Stimulated activated CD4-positive, alpha-beta T cell treated with anti-CD3 and anti-CD28 coated beads, Interleukin-1b, Interleukin-23, amount 100 ng/mL, for 1 hour (primary cell): ENCODE measurements around the gene TRIM7.
"Not testable (repeated sequence)": the region's sequence is repeated elsewhere in the genome, so short reads cannot be mapped to it uniquely, and the experiment has no call there.

Experiments used
- DNase-seq, 2 donors: peaks; one replicate each; pipeline ENCODE4 v3.0.0-alpha.2; 2020; ENCODE audit warnings: low read depth in 2 of 2

TRIM7 gene

DNA sequence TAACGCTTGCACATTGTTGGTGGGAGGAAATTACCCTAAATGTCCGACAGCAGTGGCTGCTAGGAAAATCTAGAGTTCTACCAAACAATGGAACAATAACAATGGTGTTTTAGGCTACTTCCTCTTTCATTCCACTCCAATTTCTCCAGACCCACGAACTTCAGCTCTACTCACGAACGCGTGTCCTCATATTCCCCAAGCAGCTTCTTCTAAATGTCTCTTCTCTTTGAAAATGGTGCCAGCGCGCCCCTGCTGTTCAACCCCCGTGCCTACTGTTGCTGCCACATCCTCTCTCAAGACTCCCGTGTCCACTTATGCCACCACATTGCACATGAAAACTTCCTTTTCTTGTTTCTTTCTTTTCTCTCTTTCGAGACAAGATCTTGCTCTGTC is 32.0 kb downstream of the TRIM7 start:
- no peak for DNase-seq

DNA sequence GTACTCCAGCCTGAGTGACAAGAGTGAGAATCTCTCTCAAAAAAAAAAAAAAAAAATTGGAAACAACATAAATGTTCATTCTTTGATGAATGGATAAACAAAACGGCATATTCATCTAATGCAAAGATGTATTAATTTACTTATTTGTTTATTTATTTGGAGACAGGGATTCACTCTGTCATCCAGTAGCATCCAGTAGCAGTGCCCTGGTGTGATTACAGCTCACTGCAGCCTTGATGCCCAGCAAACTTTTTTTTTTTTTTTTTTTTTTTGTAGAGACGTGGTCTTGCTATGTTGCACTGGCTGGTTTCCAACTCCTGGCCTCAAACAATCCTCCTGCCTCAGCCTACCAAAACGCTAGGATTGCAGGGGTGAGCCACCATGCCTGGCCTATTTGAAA is 33.2 kb downstream of the TRIM7 start:
- DNase-seq = no peak

DNA sequence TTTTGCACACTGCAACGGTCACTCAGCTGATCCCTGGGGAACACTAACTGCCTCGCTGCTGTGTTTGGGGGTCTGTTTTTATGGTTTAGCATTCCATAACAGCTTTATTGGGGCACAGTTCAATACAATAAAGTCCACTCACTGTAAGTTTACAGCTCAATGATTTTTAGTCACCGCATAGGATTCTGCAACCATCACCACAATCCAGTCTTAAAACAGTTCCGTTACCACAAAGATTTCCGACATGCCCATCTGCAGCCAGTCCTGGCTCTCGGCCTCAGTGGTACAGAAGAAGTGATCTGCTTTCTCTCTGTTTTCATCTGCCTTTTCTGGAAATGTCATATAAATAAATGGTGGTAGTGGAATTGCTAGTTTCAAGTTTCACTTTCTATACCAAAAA is 34.0 kb downstream of the TRIM7 start:
- no peak for DNase-seq

DNA sequence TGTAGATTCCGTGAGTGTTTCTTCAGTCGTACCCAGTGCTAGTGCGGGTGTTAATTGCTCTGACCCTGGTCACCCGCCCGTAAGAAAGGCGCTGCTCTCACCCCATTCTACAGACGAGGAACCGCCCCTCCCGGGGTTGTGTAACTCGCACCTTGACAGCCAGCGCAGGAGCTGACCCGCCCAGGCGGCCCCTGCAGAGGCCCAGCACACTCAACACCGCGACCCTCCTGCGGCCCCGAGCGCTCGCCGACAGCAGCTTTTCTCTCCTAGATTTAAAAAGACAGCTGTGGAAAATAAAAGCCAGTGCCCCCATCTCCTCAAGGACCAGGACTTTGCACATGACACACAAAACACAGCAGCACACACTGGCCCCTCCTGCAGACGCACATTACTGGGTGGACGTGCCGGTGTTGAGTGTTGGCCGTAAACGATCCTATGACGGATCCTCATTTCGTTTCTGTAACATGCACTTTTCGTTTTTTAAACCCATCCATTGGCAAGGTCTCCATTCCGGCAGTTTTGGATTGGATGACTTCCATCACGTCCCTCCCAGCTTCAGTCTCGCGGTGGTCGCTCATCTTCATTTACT is 34.7 kb downstream of the TRIM7 start:
- DNase-seq = no peak

DNA sequence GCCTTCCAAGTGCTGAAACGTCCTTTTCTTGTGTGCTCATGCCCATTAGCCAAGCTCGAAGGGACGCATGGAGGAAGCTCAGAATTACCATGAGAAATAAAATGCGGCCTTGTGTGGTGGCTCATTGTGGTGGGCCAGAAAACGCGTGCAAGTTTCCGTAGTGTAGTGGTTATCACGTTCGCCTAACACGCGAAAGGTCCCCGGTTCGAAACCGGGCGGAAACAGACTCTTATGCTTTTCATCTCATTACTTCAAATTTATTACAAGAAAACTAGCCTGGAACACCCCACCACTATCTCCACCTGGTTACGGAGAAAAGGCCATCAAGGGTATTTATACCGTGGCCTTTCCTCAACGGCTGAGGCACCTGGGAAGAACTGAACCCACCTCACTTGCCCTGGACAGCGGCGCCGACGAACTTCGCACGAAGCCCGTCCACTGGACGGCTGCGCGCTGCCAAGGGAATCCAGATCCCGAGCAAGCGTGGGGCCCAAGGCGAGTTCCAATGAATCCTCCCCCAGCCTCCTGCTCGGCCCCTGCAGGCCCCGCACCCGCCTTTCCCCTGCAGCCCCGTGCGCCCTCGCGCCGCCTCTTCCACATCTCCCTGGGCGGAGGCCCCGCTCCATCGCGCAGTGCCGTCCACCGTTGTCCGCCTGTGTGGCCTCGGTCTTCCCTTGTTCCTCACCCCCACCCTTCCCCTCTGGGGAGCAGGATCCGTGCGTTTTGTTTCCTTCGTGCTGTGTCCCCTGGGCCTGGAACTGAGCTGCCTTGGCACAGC is 35.3 kb downstream of the TRIM7 start:
- DNase-seq = peak in 1 of 2 donors; percentile 76

DNA sequence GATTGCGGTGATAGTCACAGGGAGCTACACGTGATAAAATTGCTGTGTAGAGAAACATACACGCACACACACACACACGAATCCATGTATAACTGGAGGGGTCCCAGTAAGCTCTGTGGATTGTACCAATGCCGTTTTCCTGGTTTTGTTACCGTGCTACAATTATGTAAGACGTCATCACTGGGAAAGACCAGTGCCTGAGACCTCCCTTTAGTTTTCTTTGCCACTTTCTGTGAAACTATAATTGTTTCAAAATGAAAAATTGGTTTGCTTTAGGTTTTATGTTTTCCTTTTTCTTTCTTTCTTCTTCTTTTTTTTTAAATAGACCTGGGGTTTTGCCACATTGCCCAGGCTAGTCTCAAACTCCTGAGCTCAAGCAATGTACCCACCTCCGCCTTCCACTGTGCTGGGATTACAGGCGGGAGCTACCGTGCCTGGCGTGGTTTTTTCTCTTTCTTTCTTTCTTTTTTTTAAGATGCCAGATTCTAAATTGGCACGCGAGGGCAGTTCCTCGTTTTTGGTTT is 36.3 kb downstream of the TRIM7 start:
- no peak for DNase-seq

DNA sequence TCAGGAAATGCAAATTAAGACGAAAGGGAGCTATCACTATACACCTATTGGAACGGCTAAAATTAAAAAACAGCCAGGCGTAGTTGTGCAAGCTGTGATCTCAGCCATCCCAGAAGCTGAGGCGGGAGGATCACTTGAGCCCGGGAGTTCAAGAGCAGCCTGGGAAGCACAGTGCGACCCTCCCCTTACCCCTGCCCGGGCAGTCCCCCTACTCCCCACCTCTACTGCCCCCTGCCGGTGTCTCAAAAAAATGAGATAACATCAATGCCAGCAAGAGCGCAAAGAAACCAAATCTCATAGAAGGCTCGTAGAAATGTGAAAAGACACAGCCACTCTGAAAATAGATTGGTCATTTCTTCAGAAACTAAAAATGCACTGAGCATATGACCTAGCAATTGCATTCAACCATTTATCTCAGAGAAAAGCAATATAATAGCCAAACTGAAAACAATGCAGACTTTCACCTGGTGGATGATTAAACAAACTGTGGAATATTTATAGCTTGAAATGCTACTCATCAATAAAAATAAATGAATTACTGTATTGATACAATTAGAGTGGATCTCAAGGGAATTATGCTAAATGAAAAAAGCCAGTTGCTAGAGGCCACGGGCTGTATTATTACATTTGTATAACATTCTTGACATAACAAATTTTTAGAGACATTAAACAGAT is 37.0 kb downstream of the TRIM7 start:
- DNase-seq = no peak

DNA sequence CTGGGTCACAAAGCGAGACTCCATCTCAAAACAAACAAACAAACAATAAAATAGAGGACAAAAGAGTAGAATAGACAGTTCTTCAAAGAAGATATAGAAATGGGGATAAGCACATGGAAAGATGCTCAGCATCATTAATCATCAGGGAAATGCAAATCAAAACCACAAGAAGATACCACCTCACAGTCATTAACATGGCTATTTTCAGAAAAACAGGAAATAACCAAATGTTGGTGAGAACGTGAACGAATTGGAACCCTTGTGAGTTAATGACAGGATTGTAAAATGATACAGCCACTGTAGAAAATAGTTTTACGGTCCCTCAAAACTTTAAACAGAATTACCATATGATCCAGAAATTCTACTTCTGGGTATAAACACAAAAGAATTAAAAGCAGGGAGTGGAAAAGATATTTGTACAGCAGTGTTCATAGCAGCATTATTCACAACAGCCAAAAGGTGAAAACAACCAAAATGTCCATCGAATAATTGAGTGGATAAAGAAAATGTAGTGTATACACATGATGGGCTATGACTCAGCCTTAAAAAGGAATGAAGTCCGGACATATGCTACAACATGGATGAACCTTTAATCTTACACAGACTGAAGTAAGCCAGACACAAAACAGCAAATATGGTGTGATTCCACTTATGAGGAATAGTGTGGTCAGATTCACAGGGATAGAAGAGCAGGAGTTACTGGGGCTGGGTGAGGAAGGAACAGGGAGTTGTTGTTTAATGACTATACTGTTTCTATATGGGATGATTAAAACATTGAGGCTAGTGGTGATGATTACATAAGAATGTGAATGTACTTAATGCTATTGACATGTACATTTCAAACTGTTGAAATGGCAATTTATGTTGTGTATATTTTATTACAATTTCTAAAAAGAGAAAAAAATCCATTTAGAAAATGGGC is 37.9 kb downstream of the TRIM7 start:
- DNase-seq = no peak

DNA sequence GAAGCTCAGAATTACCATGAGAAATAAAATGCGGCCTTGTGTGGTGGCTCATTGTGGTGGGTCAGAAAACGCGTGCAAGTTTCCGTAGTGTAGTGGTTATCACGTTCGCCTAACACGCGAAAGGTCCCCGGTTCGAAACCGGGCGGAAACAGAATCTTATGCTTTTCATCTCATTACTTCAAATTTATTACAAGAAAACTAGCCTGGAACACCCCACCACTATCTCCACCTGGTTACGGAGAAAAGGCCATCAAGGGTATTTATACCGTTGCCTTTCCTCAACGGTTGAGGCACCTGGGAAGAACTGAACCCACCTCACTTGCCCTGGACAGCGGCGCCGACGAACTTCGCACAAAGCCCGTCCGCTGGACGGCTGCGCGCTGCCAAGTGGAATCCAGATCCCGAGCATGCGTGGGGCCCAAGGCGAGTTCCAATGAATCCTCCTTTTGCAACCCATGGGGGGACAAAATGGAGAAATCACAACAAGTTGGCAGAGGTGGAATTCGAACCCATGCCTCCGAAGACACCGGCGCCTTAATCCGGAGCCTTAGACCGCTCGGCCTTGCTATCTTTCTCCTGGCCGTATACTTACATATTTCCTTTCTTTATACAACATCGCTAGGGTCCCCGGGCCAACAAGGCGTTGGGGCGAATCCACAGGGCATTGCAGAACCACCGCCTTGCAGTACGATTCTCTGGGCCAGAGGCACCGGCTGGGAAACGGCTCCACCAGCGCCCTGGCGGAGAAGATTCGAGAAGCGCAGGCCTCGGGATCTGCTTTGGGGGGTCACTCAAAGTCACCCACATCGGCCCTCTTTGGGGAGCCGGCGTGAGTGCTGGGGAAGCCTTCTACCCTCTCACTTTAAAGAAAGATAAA is 40.7 kb downstream of the TRIM7 start:
- no peak for DNase-seq

DNA sequence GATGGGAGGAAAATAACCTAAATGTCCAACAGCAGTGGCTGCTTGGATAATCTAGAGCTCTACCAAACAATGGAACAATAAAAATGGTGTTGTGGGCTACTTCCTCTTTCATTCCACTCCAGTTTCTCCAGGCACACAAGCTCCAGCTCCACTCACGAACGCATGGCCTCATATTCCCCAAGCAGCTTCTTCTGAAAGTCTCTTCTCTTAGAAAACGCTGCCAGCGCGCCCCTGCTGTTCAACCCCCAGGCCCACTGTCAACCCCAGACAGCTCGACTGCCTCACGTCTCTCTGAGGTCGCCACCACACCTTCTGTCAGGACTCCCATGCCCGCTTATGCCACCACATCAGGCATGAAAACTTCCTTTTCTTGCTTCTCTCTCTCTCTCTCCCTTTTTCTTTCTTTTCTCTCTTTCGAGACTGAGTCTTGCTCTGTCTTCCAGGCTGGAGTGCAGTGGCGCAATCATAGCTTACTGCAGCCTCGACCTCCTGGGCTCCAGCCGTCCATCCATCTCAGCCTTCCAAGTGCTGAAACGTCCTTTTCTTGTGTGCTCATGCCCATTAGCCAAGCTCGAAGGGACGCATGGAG is 41.4 kb downstream of the TRIM7 start:
- no peak for DNase-seq

DNA sequence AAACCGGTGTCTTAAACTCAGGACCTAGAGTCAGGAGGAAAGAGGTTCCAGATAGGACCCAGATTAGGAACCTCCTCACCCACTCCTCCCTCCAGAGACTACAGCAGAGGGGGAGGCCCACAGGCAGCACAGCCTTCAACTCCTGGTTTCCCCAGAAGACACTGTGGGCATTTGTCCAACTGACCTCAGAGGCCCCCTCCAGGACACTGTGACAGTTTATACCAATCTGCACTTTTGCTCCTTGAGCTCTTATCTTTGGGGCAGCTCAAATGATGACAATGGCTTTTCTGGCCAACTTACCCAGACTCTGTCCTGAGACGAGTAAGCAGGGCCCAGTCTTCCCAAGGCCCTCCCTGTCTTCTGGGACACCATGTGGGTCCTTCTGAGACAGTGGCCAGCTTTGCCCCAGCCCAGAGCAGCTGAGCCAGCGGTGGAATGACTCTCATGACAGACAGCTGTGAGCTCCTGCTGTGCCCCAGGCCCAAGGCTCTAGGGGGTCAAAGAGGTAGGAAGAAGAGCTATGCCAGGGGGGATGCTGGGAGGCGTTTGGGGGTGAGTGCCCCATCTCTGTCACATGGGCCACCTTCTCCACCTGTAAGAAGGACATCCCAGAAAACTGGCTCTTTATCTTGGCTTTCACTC is 43.3 kb downstream of the TRIM7 start:
- DNase-seq = no peak

DNA sequence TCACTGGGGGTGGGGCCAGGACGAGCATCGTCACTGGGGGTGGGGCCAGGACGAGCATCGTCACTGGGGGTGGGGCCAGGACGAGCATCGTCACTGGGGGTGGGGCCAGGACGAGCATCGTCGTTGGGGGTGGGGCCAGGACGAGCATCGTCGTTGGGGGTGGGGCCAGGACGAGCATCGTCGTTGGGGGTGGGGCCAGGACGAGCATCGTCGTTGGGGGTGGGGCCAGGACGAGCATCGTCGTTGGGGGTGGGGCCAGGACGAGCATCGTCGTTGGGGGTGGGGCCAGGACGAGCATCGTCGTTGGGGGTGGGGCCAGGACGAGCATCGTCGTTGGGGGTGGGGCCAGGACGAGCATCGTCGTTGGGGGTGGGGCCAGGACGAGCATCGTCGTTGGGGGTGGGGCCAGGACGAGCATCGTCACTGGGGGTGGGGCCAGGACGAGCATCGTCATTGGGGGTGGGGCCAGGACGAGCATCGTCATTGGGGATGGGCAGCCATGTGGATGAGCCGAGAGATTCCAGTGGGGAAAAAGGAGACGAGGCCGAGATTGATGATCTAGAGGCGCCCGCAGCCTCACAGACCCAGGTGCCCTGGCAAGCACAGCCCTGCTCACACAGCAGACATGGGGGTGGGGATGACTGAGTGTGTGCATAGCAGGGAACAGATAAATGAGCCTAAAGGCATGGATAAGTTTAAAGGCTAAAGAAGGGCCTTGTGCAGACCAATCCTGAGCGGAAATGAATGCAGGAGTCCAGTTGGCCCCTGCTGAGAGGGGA is 44.1 kb downstream of the TRIM7 start:
- not testable (repeated sequence) for DNase-seq

DNA sequence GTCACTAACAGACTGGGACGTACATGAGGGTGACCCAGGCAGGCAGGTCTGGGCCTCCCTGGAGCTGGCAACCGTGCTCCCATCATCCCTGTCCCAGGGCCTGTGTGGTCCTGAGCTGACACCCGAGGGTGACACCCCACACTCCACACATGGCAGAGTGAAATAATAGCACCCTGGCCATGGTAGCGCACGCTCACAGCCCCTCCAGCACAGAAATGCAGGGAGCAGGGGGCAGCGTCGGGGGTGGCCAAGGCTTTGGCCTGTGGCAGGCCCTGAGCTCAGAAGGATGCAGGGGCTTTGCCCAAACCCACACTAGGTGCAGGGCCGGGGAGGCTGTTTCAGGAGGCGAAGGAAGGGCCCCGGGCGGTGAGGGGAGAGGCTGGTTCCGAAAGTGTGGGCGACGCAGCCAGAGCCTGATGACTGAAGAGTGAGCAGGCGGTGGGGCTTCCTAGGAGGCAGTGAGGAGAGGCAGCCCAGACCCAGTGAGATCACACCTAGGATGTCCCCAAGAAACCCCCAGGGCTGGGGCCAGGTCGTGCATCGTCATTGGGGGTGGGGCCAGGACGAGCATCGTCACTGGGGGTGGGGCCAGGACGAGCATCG is 44.7 kb downstream of the TRIM7 start:
- peak; percentile 40 to 68 for DNase-seq

DNA sequence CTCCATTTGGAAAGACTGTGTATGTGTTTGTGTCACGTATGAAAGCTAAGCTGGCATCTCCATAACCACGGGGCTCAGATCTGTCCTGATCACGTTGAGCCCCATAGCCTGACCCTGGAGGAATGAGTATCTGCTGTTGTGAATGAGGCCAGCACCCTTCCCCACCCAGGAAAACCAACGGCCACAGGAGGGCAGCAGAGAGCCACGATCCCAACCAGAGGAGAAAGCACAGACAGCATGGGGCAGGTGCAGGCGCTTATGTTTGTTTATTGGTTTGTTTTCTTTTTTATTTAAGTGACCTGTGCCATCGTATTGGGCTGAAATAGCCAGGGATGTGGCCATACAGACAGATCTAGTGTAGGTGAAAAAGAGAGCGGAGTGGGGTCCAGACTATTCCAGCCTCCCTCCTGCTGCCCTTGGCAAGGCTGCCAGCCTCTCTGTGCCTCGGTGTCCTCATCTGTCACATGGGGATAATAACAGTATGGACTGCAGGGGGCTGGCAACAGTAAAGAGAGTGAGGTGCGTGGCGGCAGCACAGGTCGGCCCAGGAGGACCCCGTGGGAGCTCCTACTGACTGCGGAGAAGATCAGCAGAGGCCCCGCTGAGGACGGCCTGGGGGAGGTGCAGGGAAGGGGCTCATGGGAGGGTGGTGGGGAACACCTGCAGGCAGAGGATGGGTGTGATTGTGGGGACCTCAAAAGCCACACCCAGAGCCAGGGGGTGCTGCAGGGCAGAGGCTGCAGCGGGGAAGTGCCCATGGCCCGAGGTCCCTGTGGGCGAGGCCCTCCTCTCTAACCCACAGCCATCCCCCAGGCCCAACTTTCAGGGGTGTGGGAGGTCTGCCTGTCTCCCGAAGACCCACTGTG is 45.5 kb downstream of the TRIM7 start:
- peak; percentile 76 to 97 for DNase-seq

DNA sequence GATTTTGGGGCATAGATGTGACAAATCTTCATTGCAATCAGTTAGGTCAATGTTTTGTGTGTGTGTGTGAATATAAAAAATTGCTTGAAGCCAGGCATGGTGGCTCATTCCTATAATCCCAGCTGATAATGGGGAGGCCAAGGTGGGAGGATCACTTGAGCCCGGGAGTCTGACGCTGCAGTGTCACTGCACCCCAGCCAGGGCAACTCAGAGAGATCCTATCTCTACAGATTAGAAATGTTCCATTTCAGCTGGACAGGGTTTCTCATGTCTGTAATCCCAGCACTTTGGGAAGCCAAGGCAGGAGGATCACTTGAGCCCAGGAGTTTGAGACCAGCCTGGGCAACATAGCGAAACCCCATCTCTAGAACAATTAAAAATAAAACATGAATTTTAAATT is 46.1 kb downstream of the TRIM7 start:
- no peak for DNase-seq

DNA sequence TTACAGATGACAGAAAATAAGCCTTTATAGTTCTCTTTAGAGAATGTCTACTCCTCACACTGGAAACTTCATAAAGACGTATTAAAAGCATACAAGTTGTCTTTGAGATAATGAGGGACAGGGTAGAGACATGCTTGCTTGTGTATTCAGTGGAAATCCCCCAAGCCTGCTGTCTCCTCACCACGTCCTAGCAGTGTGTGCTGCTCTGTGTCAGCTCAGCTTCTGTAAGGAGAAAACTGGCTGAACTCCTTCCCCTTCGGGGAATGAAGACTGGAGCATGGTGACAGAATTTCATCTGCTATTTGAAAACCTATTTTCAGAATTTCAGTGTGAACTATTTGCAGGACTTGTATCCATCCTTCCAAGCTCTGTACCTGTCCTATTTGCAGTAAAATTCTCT is 48.2 kb downstream of the TRIM7 start:
- no peak for DNase-seq

DNA sequence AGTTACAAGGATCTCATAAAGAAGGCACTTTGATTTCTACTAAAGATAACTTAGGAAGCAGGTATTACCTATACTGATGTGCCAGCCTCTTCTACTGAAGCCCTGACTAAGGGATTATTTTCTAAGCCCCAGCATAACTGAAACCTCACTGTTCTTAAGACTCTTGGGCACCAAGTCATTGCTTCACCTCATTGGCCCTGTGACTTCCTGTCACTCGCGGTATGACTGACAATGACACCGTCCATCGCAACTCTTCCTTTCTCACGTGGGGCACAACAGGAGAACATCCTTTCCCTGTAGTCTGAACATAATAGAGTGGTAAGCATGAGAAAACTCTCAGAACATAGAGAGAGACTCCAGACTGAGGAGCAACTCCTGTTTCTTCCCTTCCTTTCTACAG is 51.2 kb downstream of the TRIM7 start:
- no peak for DNase-seq

DNA sequence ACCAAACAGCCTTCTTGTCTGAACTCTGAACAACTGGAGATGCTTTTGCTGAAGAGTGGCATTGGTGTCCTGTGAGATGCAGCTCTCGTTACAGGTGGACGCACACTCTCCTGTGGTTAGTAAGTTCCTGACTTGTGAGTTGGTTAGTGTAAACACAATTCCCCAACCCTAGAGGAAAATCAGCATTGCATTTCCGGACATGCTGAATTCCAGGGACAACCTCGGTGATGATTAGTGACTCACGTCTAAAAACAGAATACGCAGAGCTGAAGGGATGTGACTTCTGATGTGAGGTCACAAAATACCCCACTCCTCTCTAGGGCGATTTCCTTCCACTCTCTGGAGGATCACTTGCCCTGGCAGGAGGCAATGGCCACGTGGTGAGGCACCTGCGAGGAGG is 52.6 kb downstream of the TRIM7 start:
- DNase-seq = no peak
